ENCODE data around the gene NHLH1. TPM values are rescaled to one million over a fixed set of nuclear protein-coding genes. Genes with fewer than 3 reads are reported as not detected.

Gene NHLH1
- total and polyA plus RNA-seq, 10 of the 15 experiments (the other 5 are each of a cell fraction or from before 2014, with no cell fraction given), result 0.22 to 0.98 (median 0.43) TPM; not detected in 1

DNA sequence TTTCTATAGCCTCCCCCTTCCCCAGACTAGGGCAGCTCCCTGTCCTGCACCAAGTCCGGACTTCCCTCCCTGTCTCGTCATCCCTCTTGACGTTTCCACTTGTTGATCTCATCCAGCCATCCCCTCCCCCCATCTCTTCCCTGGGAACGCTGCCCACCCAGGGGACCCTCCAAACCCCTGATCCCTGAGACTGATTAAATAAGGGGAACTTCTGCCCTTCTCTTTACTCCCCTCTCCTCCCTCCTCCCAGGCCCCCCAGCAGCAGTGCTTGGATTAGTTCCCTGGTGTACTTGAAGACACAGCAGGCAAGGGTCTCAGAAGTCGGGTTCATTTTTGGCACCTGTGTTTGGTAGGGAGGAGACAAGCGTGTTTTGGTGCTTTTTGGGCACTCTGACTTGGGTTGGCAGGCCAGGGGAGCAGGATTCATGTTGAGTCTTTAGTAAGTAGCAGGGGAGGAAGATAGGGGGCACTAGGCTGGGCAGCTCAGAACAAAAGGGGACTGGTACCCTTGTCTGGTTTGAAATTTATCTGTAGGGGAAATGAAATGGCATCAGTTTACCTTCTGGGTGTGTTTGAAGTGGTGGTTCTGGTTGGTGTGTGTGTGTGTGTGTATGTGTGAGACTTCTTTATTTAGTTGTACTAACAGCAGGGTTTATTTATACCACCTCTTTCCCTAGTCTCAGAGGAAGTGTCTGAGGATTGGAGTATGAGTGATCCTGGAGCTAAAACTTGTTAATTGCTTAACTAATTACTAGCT is 44.6 kb downstream of the NHLH1 start (continued):
- TF ChIP-seq SP1 (IDR thresholded peaks at IDR 0.05; ENCODE audit: low read depth, low read length) (no peak), NFYA (IDR thresholded peaks at IDR 0.05; ENCODE audit: borderline replicate concordance, low read depth, low read length) (no peak), EP300 (IDR thresholded peaks at IDR 0.05; ENCODE audit: borderline replicate concordance in 1 of 2, control insufficient read depth in 1 of 2, low read depth in 2 of 2, low read length in 2 of 2) (no peak), PKNOX1 (IDR thresholded peaks at IDR 0.05) (no peak)

- ChIA-PET RAD21 (ENCODE audit: unreplicated experiment) (no interaction called here), SMC1A (ENCODE audit: uncharacterized antibody, unreplicated experiment) (interaction anchor here (0.6 kb wide), 1 partner anchor 313 kb away, joined by 3 read pairs; no protein-coding TSS in a partner anchor), POLR2A (no interaction called here), CTCF (interaction anchor here (0.8 to 1.0 kb wide), 3 partner anchors 33 to 306 kb away, joined by 3 read pairs; no protein-coding TSS in a partner anchor)
- no peak overlapping the region for H3K9ac ChIP-seq (ENCODE audit: control insufficient read depth, insufficient read depth, low read length)
- H3K27ac ChIP-seq (ENCODE audit: control insufficient read depth, insufficient read depth), result no peak overlapping the region
- intact Hi-C loops (cut with micrococcal nuclease; ENCODE audit: unreplicated experiment) (no loop called here), in situ Hi-C loops (cut with MboI) (loop anchor here (25.0 kb wide), 1 partner anchor 550 kb away; the partner anchor contains the start of gene ITLN2)
- 26% methylated on average over 3 of the region's 3 CpGs for WGBS (ENCODE audit: insufficient coverage, insufficient replicate concordance, low lambda C conversion rate, missing lambda C conversion rate)
- BruUV-seq (replicated peaks), result no TSS peak
- no peaks in the 10 kb centered on the region for H3K4me1 ChIP-seq (ENCODE audit: control insufficient read depth, insufficient read depth, low read length)
- H3K36me3 ChIP-seq (ENCODE audit: control insufficient read depth in 2 of 2, insufficient read depth in 2 of 2, low read length in 1 of 2), result no peaks in the 10 kb centered on the region
- DNase-seq (ENCODE audit: low read depth, low spot score) (no peak), FAIRE-seq (no peak), ATAC-seq (no peak)
- H3K4me3 ChIP-seq, result no peak overlapping the region
- H3K27me3 ChIP-seq (replicated peaks in 1 of 2; ENCODE audit: control insufficient read depth in 2 of 2, insufficient read depth in 2 of 2, low read length in 1 of 2), result no peaks in the 10 kb centered on the region; a peak in 1 of 4 replicates
- no peaks in the 10 kb centered on the region for H3K9me3 ChIP-seq (replicated peaks; ENCODE audit: control insufficient read depth, insufficient read depth, low read length)
- no peaks in the 10 kb centered on the region for H4K20me1 ChIP-seq (ENCODE audit: control insufficient read depth, insufficient read depth)
- no peak for TF ChIP-seq CHD2 (IDR thresholded peaks at IDR 0.05; ENCODE audit: borderline replicate concordance, low read depth, low read length)
- H3K4me2 ChIP-seq (ENCODE audit: control insufficient read depth, insufficient read depth), result no peak overlapping the region
- H3K79me2 ChIP-seq (ENCODE audit: control insufficient read depth, insufficient read depth, low read length), result no peaks in the 10 kb centered on the region
- H2AFZ ChIP-seq (ENCODE audit: control insufficient read depth, low read depth, low read length), result no peak overlapping the region
Measured at GRCh38 chr1:160412028-160412362, 45.1 kb downstream of the NHLH1 start.
